Parathyroid adenoma (tissue), 2 donors: Measurements from ENCODE around the gene PPP1R16B.

Source experiments
- H2AFZ ChIP-seq: fragments of 300-600 bp; sonication (generic); one replicate; pipeline ENCODE4 v1.7.0; 2017; ENCODE audit warnings: antibody characterized with exemption, mild to moderate bottlenecking
- H3K27ac ChIP-seq: fragments of 300-600 bp; sonication (generic); one replicate; pipeline ENCODE4 v1.7.0; 2017
- H3K27me3 ChIP-seq: fragments of 300-600 bp; sonication (generic); one replicate; pipeline ENCODE4 v1.7.0; 2017; ENCODE audit warnings: low read length; ENCODE audit not compliant: control insufficient read depth, insufficient read depth
- H3K36me3 ChIP-seq: fragments of 300-600 bp; sonication (generic); one replicate; pipeline ENCODE4 v1.7.0; 2017; ENCODE audit warnings: low read length; ENCODE audit not compliant: control insufficient read depth, insufficient read depth
- H3K4me1 ChIP-seq: fragments of 300-600 bp; sonication (generic); one replicate; pipeline ENCODE4 v1.7.0; 2017; ENCODE audit warnings: control low read depth
- H3K4me2 ChIP-seq: fragments of 300-600 bp; sonication (generic); one replicate; pipeline ENCODE4 v1.7.0; 2017; ENCODE audit warnings: low read length
- H3K4me3 ChIP-seq: fragments of 300-600 bp; sonication (generic); one replicate; pipeline ENCODE4 v1.7.0; 2017; ENCODE audit warnings: low read depth, low read length
- H3K79me2 ChIP-seq: fragments of 300-600 bp; sonication (generic); one replicate; pipeline ENCODE4 v1.7.0; 2017; ENCODE audit warnings: control low read depth
- H3K9ac ChIP-seq: fragments of 300-600 bp; sonication (generic); one replicate; pipeline ENCODE4 v1.7.0; 2017; ENCODE audit warnings: mild to moderate bottlenecking
- H3K9me3 ChIP-seq: fragments of 300-600 bp; sonication (generic); one replicate; pipeline ENCODE4 v1.7.0; 2017; ENCODE audit warnings: low read length; ENCODE audit not compliant: control insufficient read depth
- TF ChIP-seq, protein P1 (sequence below): fragments of 300-600 bp; sonication (generic); IDR thresholded peaks from one replicate; pipeline ENCODE4 v1.7.0; 2017; ENCODE audit warnings: antibody characterized with exemption, mild to moderate bottlenecking
- donor health status: primary hyperparathyroidism.

Gene PPP1R16B

DNA sequence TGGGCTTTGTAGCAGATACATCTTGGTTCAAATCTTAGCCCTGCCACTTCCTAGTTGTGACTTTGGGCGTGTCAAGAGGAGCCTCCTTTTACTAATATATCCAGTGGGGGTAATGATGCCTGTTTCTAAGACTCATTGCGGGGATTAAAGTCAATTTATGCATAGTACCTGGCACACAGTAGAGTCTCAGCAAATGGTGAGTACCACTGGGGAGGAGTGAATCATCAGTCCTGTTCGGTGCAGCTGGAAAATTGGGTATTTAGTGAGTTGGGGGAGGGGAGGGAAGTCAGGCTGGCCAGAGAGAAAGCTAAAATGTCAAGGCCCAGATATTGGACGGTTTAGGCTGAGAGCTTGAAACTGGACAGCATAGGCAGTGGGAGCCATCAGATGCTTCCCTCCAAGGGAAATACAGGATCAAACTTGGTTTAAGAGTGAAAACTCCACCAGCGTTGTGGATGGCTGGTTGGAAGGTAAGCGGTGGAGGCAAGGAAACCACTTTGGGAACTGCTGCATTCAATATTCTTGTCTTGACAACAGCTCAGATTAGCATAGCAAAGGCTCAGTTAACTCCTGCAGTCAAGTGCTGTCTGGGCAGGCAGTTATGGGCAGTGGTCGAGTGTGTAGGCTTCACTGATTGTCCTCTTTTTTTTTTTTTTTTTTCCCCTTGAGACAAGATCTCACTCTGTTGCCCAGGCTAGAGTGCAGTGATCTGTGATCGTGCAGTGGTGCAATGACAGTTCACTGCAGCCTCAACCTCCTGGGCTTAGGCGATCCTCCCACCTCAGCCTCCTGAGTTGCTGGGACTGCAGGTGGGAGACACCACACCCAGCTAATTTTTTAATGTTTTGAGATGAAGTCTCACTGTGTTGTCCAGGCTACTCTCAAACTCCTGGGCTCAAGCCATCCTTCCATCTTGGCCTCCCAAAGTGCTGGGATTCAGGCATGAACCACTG, 12.9 kb downstream of the PPP1R16B start:
- H3K9ac ChIP-seq: no peak overlapping the region
- H3K27ac ChIP-seq: no peak overlapping the region
- TF ChIP-seq, protein P1, sequence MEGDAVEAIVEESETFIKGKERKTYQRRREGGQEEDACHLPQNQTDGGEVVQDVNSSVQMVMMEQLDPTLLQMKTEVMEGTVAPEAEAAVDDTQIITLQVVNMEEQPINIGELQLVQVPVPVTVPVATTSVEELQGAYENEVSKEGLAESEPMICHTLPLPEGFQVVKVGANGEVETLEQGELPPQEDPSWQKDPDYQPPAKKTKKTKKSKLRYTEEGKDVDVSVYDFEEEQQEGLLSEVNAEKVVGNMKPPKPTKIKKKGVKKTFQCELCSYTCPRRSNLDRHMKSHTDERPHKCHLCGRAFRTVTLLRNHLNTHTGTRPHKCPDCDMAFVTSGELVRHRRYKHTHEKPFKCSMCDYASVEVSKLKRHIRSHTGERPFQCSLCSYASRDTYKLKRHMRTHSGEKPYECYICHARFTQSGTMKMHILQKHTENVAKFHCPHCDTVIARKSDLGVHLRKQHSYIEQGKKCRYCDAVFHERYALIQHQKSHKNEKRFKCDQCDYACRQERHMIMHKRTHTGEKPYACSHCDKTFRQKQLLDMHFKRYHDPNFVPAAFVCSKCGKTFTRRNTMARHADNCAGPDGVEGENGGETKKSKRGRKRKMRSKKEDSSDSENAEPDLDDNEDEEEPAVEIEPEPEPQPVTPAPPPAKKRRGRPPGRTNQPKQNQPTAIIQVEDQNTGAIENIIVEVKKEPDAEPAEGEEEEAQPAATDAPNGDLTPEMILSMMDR: no peak
- H2AFZ ChIP-seq: no peak overlapping the region
- H3K36me3 ChIP-seq: no peaks in the 10 kb centered on the region
- H3K4me1 ChIP-seq: no peaks in the 10 kb centered on the region
- no peak overlapping the region for H3K4me2 ChIP-seq
- no peaks in the 10 kb centered on the region for H3K27me3 ChIP-seq
- H3K4me3 ChIP-seq: no peak overlapping the region
- no peaks in the 10 kb centered on the region for H3K9me3 ChIP-seq
- no peaks in the 10 kb centered on the region for H3K79me2 ChIP-seq

DNA sequence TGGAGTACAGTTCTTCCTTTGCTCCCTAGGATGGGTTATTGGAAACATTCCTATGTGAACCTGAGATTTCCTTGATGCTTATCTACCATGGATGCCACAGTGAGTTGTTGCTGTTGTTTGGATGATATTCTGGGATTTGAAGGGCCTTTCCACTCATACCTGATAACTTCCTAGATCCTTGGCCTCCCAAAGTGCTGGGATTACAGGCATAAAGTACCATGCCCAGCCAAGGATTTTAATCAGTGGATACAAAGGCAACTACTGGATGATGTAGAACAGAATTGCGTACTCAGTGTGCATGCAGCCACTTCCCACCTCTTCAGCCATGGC, 20.0 kb downstream of the PPP1R16B start:
- Histone ChIP-seq H3K9ac (no peak overlapping the region), H3K4me1 (peaks cover 14% of the 10 kb centered on the region), H3K79me2 (no peaks in the 10 kb centered on the region), H3K4me2 (no peak overlapping the region), H3K27me3 (no peaks in the 10 kb centered on the region), H3K4me3 (no peak overlapping the region), H3K9me3 (no peaks in the 10 kb centered on the region), H3K27ac (no peak overlapping the region), H2AFZ (no peak overlapping the region), H3K36me3 (no peaks in the 10 kb centered on the region)
- TF ChIP-seq, protein P1: no peak

DNA sequence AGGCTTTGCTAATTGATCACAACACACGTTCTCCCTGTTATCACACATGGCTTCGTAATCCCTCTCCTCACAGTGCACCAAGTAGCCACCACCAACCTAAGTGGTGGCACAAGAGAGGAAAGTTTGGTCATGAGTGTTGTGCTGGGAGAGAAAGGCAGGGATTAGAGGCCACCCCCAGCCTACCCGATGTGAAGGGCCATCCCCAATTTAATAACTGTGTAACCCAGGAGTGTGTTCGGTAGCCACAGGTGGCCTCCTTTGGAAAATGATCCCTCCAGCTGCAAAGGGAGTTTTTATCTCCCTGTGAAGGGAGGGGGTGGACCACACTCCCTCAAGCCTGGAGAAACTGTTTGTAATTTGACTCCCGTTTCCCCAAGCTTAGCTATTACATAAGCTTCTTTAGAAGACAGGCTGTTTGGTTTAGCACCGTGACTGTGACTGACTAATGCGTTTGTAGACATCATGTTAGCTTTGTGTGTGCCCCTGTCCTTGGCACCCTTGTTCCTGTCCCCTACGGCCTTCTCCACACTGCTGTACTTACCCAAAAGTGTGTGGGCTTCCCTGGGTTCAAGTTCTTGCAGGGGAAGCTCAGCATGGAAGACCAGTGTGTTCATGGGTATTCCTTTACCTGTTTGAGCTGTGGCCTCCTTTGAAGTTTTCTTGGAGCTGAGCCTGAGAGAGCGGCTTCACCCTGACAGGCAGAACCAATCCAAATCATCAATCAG, 20.6 kb downstream of the PPP1R16B start:
- H3K4me2 ChIP-seq: peak overlapping the region; percentile 27
- no peak overlapping the region for H3K4me3 ChIP-seq
- H3K36me3 ChIP-seq: no peaks in the 10 kb centered on the region
- no peaks in the 10 kb centered on the region for H3K9me3 ChIP-seq
- H3K79me2 ChIP-seq: no peaks in the 10 kb centered on the region
- no peaks in the 10 kb centered on the region for H3K27me3 ChIP-seq
- H3K9ac ChIP-seq: no peak overlapping the region
- H2AFZ ChIP-seq: peak overlapping the region; percentile 25
- TF ChIP-seq, protein P1: no peak
- peak overlapping the region; percentile 37 for H3K27ac ChIP-seq
- peaks cover 14% of the 10 kb centered on the region for H3K4me1 ChIP-seq

DNA sequence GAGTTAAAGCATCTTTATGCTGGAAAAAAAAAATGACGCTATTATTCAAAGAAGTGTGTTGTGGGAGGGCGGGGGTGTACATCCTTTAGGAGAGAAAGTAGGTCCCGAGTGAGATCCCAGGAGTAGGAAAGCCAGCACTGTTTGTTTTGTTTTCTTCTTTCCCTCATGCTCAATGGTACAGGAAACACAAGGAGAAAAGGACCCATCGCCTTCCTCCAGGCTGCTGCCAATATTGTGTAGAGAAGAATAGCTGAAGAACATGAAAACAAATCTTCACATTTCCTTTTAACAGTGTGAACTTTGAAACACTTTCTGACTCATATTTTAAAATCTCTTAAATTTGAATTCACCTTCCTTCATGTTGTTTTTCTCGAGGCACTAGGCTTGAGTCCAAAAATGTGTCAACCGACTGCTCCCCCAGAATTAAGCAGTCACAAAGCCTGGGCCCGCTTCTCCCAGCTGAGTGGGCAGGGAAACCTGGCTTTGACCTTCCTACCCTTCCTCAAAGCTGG, 22.3 kb downstream of the PPP1R16B start:
- no peak overlapping the region for H3K4me2 ChIP-seq
- no peaks in the 10 kb centered on the region for H3K79me2 ChIP-seq
- no peak overlapping the region for H3K9ac ChIP-seq
- TF ChIP-seq, protein P1: no peak
- H3K36me3 ChIP-seq: no peaks in the 10 kb centered on the region
- no peak overlapping the region for H3K27ac ChIP-seq
- peaks cover 14% of the 10 kb centered on the region for H3K4me1 ChIP-seq
- no peak overlapping the region for H3K4me3 ChIP-seq
- no peak overlapping the region for H2AFZ ChIP-seq
- no peaks in the 10 kb centered on the region for H3K9me3 ChIP-seq
- no peaks in the 10 kb centered on the region for H3K27me3 ChIP-seq
